GM12891 (cell line): ENCODE data around the gene CD84.
"Not testable (repeated sequence)": the region's sequence is repeated elsewhere in the genome, so short reads cannot be mapped to it uniquely, and the experiment has no call there.

Source experiments
- PAX5 ChIP-seq: IDR thresholded peaks from 2 replicates; pipeline ENCODE4 v1.6.1; 2011; ENCODE audit warnings: low read length, moderate library complexity, mild to moderate bottlenecking; ENCODE audit not compliant: insufficient read depth, severe bottlenecking
- POLR2A ChIP-seq: IDR thresholded peaks from 2 replicates; pipeline ENCODE4 v1.6.1; 2011; ENCODE audit warnings: low read depth, low read length, control low read depth
- POLR2AphosphoS5 ChIP-seq: IDR thresholded peaks from 2 replicates; pipeline ENCODE4 v1.6.1; 2011; ENCODE audit warnings: low read depth, low read length, control low read depth
- POU2F2 ChIP-seq: IDR thresholded peaks from 2 replicates; pipeline ENCODE4 v1.6.1; 2011; ENCODE audit warnings: low read depth, mild to moderate bottlenecking, control low read depth, low read length, moderate library complexity
- SPI1 ChIP-seq: IDR thresholded peaks from 2 replicates; pipeline ENCODE4 v1.6.1; 2011; ENCODE audit warnings: low read depth, low read length, control low read depth
- TAF1 ChIP-seq: IDR thresholded peaks from 2 replicates; pipeline ENCODE4 v1.6.1; 2011; ENCODE audit warnings: low read depth, low read length, control low read depth

- TF ChIP-seq POLR2AphosphoS5, POLR2A, POU2F2, TAF1, SPI1, PAX5: not testable (repeated sequence)
These were observed 19.9 kb downstream of the CD84 start for GRCh38 chr1:160559437-160559836.
